Stimulated activated CD8-positive, alpha-beta memory T cell treated with anti-CD3 and anti-CD28 coated beads, Interleukin-4, amount 100 ng/mL, for 24 hours (primary cell): ENCODE data around the gene ANGEL2.
A peak's percentile ranks its signal among the peaks of the same experiment; 100 is the strongest.
"Not testable (repeated sequence)": the region's sequence is repeated elsewhere in the genome, so short reads cannot be mapped to it uniquely, and the experiment has no call there.

Experiments used
- DNase-seq: peaks from one replicate; pipeline ENCODE4 v3.0.0-alpha.2; 2020; ENCODE audit warnings: low read depth

ANGEL2 gene

DNA sequence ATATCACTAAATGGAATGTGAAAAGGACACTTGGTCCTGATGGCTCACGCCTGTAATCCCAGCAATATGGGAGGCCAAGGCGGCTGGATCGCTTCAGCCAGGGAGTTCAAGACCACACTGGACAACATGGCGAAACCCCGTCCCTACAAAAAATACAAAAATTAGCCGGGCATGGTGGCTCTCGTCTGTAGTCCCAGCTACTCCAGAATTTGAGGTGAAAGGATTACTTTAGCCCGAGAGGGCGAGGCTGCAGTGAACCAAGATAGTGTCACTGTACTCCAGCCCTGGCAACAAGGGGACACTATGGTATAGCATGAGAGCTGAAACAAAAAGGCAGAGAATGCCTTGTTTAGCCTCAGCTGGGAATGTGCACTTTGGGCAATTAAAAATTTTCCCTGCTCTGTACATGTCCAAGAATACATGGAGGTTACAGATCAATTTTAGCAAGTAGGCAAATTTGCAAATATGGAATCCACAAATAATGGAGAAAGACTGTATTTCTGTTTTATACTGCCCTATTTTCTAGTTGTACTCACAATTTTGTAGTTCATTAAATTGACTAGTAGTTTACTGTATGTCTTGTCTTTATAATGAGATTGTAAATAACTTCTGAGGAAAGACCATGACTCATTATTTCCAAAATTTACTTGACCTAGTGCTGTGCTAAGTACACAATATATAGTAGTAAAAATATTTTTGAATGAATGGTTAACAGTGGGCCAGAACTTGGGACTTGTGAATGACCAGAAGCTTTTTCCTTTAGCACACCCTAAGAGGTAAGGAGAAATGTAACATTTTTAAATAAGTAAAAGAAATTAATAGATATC is 2.0 kb upstream of the ANGEL2 start:
- no peak for DNase-seq

DNA sequence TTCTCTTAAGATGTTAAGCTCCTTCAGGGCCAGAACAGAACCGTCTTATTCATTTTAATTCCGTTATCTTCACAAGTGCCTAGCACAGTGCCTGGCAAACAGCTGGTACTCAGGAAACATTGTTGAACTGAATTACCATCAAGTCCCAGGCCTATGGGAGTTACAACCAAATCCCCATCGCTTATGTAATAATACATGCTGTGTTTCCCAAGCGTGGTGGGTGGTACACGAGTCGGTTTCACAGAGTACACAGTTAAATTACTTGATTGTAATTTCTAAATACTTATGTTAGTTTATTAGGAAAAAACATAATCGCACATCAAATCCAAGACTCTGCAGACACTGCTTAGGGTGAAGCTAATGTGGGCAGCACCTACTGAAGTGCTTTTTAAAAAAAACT is 1.0 kb downstream of the ANGEL2 start:
- DNase-seq, result no peak

DNA sequence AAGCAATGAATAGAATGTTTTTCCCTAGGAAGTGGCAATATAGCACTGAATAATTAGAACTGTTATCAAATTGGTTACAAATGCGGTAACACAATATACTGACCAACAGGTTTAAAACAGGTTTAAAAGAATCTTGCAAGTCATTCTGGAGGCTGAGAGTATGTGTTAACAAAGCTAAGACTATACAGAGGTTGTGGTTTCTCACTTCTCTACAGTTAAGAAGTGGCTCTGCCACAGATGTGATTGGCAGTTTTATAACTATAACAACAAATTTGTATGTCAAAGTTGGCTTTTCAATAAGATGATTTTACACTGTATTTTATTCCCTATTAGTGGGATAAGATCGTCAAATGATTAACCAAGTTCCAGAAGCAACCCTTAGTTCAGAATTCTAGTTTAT is 7.1 kb downstream of the ANGEL2 start:
- no peak for DNase-seq

DNA sequence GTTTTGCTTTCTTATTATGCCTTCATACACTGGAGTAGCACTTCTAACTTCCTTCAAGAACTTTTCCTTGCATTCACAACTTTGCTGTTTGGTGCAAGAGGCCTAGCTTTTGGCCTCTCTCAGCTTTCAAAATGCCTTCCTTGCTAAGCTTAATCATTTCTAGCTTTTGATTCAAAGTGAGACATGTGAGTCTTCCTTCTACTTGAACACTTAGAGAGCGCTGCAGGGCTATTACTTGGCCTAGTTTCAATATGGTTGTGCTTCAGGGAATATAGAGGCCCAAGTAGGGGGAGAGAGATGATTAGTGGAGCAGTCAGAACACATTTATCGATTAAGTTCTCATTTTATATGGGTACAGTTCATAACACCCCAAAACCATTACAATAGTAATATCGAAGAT is 12.4 kb downstream of the ANGEL2 start:
- DNase-seq, result no peak

DNA sequence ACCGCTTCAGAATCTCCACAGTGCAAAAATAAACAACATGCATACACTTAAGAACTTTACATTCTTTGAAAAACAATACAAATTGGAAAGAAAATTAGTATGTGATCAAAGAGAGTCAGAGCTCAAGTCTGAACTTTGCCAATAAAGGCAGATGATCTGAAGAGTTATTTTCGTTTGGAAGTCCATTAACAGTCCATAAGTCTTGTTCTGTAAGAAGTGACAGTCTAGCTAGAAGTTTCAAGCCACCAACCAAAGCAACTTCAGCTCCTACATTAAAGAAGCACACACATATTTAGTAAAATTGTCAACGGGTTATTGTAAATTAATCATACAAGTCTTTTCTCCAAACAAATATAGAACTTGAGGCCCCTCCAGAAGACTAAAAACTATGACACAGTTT is 20.7 kb downstream of the ANGEL2 start:
- no peak for DNase-seq

DNA sequence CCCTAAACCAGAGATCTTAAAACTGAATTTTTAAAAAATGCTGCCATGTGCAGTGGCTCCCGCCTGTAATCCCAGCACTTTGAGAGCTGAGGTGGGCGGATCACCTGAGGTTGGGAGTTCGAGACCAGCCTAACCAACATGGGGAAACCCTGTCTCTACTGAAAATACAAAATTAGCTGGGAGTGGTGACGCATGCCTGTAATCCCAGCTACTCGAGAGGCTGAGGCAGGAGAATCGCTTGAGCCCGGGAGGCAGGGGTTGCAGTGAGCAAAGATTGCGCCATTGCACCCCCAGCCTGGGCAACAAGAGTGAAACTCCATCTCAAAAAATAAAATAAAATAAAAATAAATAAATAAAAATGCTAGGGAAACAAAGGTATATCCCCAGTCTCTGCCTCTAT is 21.7 kb downstream of the ANGEL2 start:
- not testable (repeated sequence) for DNase-seq

DNA sequence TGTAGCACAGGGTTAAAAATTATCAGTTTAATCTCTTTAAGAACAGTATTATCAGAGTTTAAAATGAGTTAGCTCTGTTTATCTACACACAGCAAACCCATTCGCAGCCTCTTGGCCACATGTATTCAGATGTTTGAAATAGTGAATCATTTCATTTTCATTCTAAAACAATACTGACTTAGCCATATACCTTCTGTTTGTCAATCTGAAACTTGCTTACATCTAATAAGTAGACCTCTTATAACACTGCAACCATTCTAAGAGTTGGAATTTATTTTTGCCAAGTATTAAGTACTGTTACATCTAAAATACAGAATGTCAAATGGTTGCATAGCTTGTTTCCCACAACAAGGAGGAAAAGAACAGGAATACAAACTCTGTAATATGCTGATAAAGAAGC is 25.4 kb downstream of the ANGEL2 start:
- DNase-seq, result no peak

DNA sequence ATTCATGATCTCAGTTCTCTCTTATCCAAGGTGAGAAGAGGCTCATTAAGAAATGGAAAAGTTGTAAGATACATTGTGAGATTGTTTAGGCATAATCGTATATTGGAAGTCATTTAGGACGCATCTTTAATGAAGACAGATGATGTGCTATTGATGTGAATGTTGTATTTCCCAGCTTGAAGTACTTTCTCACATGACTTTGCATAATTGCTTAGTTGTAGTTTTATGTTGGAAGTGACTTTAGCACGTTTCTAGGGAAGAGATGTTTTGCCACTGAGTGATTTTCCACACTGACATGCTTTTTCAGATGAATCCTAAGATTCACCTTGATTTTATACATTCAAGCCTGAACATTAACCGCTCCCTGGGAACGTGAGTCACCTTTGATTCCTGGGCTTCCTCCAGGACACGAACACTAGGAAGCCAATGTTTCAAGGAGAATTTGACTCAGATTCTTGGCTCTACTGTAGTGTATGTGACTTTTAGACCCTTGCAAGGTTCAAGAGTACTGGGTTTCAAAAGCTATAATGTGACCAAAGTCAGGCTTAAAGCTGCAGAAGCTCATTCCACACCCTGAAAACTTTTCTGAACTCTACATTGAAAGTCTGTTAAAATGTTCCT is 27.9 kb downstream of the ANGEL2 start:
- DNase-seq, result no peak

DNA sequence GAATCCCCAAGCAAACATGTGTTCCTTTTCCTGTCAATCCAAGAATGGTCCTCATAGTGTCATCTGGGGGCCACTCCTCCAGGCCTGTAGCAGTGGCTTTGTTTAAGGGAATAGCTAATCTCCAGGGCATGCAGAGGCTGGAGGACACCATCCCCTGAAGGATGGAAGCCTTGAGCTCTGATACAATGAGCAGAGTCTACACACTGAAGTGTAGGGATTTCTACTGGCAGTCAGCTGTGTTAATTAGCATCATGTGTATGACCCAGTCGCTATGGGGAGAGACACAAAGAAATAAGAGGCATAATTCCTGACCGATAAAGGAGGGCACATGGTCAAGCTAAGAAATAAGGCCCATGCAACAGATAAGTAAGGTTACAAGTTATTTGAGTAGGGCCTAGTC is 29.1 kb downstream of the ANGEL2 start:
- DNase-seq, result no peak

DNA sequence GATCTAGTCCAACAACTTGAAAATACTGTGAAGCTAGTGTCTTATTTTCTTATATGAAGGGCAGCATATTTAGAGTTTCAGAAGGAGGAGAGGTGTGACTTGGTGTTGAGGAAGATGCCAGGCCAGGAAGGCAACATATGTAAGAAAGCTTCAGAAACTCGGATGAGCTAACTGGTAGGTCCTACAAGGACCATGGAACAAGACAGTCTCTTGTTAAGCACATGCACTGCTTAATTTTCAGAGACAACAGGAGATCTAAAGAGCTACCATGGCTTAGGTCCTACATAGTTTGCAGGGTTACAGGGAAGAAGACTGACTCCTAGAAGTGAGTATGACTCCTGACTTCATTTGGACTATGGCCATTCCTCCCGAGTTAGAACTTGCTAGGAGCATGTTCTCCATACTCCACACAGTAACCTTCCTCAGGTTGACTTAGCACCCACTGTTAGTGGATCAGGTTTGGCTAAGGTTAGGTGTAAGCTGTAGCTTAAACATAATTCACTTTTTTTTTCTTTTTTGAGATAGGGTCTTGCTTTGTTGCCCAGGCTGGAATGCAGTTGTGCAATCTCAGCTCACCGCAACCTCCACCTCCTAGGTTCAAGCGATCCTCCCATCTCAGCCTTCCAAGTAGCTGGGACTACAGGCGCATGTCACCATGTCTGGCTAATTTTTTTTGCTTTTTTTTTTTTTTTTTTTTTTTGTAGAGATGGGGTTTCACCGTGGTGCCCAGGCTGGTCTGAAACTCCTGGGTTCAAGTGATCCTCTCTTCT is 31.0 kb downstream of the ANGEL2 start:
- no peak for DNase-seq

DNA sequence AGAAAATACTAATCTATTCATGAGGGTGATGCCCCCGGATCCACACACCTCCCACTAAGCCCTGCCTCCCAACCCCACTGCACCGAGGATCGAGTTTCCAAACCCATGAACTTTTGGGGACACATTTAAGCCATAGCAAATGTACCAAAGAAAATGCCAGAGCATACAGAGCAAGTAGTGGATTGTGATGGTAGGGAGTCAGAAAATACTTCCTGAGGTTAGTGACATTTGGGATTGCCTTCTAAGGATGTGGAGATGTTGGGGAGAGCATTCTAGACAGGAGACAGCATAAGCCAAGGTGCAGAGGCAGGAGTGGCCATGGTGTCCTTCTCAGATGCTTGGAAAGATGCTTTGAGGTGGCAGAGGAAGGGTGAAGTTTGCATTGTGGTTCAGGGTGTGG is 32.2 kb downstream of the ANGEL2 start:
- no peak for DNase-seq

DNA sequence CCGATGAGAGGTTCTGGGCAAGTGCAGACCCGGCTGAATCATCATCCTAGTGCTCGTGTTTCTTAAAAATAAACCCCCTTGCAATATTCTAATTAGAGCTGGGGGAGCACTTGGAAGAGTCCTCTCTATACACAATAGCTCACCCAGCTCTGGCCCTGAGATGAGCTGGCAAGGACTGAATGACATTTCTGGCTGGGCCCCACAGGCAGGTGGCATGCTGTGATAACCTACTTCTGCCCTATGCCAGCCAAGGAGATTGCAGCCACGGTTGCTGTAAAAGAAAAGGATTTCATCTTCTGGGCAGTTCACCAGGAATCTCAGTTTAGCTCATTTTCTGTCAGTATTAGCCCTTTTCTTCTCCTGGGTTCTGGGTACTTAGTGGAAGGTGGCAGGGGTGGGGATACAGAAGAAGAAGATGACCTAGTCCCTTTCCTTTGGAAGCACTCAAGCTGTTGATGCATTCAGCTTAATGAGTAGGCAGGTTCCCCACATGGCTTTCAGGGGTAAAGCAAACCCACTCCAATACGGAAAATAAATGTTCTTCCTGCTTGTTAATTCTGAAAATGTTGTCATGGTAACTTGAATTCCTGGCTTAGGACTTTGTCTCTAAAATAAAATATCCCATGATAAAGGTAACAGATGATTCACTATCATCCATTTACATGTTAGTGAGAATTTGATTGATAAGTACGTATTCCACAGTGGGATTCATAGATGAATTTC is 33.1 kb downstream of the ANGEL2 start:
- no peak for DNase-seq

DNA sequence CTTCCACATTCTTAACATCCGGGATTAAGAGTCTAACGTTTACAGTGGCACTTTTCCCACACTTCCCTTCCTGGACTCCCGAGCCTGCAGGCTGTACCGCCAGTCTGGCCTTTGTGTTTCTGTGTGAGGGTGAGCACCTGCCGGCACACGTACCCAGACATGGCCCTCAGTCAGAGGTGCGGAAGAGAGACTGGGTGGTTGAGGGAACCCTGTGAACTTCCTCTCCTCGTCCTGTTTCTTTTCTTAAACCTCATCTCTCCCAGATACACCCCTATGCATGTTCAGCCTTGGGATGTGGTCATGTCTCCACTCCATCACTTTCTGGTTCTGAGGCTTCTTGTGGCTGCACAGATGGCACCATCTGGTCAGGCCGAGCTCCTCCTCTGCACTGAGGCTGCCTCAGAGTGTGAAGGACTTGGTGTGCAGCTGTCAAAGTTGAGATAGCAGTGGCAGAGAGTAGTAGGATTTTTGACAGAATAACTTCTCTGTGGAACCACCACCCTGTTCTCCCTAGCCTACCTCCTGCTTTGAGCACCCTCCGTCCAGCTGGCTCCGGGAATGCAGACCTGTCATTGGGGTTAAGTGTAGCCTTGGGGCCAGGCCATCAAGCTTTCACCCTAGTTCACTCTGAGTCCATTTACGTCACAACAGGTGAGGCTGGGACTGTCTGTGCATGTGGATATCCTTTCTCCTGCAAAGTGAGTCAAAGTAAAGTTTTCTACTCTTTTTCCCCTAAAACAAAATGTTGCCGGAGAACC is 33.9 kb downstream of the ANGEL2 start:
- no peak for DNase-seq

DNA sequence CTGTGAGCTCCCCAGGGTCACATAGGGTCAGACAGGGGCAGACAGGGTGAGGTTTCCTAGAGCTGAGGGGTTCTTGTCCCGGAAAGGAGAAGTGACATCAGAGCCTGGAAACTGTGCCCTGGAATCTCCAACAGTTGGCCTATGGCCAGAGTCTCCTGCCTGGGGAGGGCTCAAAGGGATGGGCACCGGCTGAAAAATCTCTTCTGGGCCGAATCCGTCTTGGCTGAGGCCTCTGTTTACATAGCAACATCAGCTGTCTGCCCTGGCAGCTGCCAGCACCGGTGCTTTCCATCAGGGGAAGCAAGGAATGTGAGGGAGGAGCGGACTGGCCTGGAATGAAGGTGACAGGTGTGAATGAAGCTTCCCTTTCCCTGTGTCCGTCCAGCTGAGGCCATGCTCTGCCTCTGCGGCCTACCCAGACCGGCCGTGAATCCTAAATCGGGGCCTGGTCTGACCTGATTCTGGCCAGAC is 34.6 kb downstream of the ANGEL2 start:
- no peak for DNase-seq

DNA sequence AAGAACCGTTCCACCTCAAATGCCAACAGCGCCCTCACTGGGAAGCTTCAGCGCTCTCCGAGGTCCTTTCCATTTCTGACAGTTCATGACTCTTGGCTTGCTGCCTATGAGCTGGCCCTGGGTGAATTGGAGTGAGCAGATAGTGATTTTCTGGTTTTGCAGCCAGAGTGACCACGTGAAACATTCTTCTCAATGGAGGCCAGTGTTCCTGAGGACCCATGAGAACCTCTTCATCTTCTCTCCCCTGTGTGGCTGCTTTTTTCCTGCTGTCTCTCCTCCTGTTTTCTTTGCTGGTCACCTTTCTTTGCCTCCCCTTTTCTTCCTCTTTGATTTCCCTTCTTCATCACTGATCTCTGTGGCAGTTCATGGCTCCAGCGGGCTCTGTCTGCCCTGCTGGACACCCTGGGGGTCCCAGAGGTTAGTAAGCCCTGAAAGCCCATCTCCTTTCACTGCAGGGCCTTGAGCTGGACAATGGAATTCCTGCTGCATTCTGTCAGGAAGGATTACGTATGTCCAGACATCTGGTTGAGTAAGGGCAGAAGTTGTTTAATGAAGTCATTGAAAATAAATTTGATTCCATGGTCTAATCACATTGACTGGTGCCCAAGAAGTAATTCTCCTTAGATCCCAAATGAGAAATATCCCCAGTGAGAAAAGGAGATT is 35.4 kb downstream of the ANGEL2 start:
- no peak for DNase-seq

DNA sequence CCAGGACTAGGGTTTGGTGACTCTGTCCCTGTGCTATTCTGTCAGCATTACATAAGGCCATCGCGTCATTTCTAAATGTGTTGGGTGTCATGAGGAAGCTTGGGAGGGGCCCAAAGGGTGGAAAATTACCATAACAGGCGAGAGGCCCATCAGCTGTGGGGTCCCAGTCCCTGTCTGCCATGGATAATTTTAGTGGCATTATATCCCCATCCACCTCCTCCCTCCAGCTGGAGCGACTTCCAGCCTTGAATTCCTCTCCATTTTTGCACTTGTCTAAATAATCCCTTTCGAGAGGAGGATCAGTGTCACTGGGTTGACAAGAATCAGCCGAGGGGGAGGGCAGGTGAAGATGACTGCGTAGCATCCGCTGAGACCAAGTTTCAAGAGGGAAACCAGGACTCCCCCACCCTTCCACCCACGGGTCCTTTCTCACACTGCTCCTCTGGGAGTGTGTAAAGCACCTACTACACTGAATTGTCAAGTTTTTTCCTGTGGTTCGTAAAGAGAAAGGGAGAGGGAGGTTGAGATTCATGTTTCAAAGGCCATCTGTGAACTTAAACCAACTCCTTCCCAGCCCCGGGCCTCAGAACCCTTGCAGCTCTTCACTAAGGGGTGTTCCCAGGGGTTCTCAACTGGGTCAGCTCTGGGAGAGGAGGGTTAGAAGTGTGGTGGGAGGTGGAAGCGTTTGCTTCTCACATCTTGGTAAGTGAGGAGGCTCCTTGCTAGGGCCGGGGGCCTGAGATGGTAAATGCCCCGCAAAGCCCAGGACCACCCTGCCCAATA is 36.1 kb downstream of the ANGEL2 start:
- DNase-seq, result peak; percentile 11

DNA sequence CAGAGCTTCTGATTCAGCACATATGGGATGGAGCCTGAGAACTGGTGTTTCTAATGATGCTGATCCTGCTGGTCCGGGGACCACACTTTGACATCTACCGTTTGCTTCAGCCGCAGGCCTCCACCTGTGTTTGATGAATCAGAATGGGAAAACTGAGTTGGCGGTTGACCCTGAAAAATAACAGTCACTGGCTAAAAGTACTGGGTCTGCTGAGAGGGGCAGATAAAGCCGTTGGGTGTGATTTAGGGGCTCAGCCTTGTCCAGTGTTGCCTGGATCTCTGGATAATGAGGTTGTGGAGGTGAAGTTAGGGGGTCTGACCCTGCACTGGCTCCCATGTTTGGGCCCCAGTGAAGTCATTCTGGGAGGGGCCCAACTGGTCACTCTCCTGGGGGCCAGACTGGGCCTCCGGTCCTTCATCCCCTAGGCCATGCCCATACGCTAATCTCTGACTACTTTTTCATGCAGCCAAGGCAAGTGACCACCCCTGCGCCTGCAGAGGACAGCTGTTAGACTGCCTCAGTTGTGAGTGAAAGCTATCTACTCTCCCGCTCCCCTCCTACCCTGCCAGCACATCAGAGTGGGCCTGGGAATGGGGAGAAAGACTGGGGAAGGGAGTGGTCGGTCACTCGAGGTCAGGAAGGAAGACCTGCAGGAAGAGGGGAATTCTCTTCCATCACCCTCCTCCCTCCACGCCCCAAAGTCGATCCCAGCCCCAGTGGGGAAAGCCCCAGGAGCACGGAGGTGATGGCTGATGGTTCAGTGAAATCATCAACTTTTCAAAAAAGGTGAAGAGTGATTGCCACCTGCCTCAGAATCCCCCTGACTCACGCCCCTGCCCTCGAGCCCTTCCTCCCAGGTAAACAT is 37.7 kb downstream of the ANGEL2 start:
- no peak for DNase-seq

DNA sequence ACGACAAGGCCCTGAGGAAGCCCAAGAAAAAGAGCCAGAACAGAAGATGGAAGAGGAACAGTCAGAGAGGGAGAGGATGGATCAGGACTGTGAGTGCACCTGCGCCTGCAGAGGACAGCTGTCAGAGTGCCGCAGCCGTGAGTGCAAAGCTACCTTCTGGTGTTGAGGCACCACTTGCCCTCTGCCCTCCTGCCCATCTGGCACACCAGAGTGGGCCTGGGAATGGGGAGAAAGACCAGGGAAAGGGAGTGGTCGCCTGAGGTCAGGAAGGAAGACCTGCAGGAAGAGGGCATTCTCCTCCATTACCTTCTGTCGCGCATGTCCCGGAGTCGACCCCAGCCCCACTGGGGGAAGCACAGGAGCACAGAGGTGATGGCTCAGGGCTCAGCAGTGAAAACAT is 39.1 kb downstream of the ANGEL2 start:
- DNase-seq, result no peak
